ENCODE data around the gene ENTPD2. TPM values are rescaled to one million over a fixed set of nuclear protein-coding genes. Genes with fewer than 3 reads are reported as not detected.

ENTPD2 gene
- total RNA-seq, 2 experiments from 2014 or later: not detected

GRCh38 chr9:137086531-137087408 lies 32.9 kb upstream of the ENTPD2 start, which contains the start of gene MAN1B1:
Gene MAN1B1, plus strand, starts transcription at chr9:137086985. Its CDS starts 15 bp downstream, at chr9:137087000.
- POLR2A ChIA-PET: interaction anchor here (0.6 to 1.8 kb wide), 8 partner anchors 9 to 155 kb away, joined by 3 to 16 read pairs (median 4); partner anchors contain the start of genes SAPCD2 and TUBB4B
- H3K27me3 Mint-ChIP-seq: no peaks in the 10 kb centered on the region
- CTCF ChIA-PET: interaction anchor here (0.6 to 2.9 kb wide), 24 partner anchors 9 to 1619 kb away, joined by 3 to 26 read pairs (median 3); partner anchors contain the start of genes AJM1, NPDC1, NRARP and SLC34A3
- H3K27ac Mint-ChIP-seq: peak within 1 kb of the TSS; percentile 97
- H3K9me3 Mint-ChIP-seq: no peaks in the 10 kb centered on the region
- peaks cover 28% of the 10 kb centered on the region for H3K36me3 Mint-ChIP-seq (ENCODE audit: low read depth)
- peak; percentile 100 for DNase-seq
- peak within 1 kb of the TSS; percentile 85 for H3K4me3 Mint-ChIP-seq
- H3K4me1 Mint-ChIP-seq: peaks cover 44% of the 10 kb centered on the region

DNA sequence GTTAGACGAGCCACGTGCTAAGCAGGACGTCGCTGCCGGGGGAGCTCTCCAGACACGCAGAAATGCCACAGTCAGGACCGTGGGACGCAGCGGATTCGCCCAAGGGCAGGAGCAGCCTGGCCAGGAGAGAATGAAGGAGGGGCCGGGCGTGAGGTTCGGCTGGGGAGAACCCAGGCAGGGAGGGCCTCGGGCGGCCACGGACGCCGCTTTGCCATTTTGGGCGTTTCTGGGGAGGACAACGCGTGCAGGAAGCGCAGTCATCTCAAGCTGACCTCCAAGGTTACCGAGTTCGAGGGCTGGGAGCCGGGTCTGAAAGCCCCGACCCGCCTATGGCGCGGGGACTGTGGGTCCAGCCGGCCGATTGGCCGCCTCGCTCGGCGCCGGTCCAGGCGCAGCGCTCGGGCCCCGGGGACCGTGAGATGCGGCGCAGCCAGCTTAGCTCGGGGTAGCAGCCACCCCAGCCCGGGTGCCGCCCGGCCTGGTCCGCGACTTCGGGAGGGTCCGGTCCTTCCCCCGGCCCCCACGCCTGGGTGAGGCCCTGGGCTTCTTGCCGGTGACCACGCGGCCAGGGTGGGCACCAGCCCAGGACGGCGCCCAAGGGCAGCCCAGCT lies 32.2 kb upstream of the ENTPD2 start:
- H3K9me3 Mint-ChIP-seq: no peaks in the 10 kb centered on the region
- peak overlapping the region; percentile 97 for H3K27ac Mint-ChIP-seq
- no peaks in the 10 kb centered on the region for H3K27me3 Mint-ChIP-seq
- H3K4me1 Mint-ChIP-seq: peaks cover 44% of the 10 kb centered on the region
- ChIA-PET POLR2A (interaction anchor here (1.1 to 1.8 kb wide), 3 partner anchors 10 to 32 kb away, joined by 4 to 16 read pairs (median 5); partner anchors contain the start of gene SAPCD2), CTCF (interaction anchor here (0.5 to 2.9 kb wide), 17 partner anchors 9 to 298 kb away, joined by 3 to 26 read pairs (median 4); partner anchors contain the start of genes AJM1, NPDC1, NRARP and UAP1L1)
- peak overlapping the region; percentile 80 for H3K4me3 Mint-ChIP-seq
- peaks cover 29% of the 10 kb centered on the region for H3K36me3 Mint-ChIP-seq (ENCODE audit: low read depth)
- DNase-seq: peak; percentile 31

DNA sequence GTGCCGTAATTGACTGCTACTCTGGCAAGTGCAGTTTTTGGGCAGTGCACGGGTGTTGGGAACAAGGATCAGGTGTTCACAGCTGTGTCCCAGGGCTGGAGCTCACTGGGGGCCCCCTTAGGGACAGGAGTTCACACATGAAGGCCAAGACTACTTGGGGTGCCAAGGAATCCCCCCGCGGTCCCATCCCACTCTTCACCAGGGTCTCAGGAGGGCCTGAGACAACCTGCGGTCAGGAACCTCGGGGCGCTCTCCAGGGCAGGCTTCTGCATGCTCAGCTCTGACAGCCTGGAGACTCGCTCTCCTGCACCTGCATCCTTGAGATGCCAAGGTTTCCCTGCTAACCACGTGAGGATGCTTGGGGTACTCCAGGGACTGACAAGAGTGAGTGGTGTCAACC lies 30.7 kb upstream of the ENTPD2 start:
- POLR2A ChIA-PET: no interaction called here
- H3K9me3 Mint-ChIP-seq: no peaks in the 10 kb centered on the region
- H3K27ac Mint-ChIP-seq: no peak overlapping the region

GRCh38 chr9:137083394-137084004 lies 29.6 kb upstream of the ENTPD2 start:
- peak overlapping the region; percentile 64 for H3K27ac Mint-ChIP-seq
- no peak for DNase-seq

More for the DNA sequence above, 30.7 kb upstream of the ENTPD2 start:
- CTCF ChIA-PET: interaction anchor here (1.1 to 2.0 kb wide), 4 partner anchors 11 to 50 kb away, joined by 4 to 6 read pairs (median 4); partner anchors contain the start of gene SAPCD2
- Mint-ChIP-seq H3K4me1 (peaks cover 41% of the 10 kb centered on the region), H3K4me3 (no peak overlapping the region), H3K27me3 (no peaks in the 10 kb centered on the region), H3K36me3 (ENCODE audit: low read depth) (peaks cover 27% of the 10 kb centered on the region)
- DNase-seq: no peak

DNA sequence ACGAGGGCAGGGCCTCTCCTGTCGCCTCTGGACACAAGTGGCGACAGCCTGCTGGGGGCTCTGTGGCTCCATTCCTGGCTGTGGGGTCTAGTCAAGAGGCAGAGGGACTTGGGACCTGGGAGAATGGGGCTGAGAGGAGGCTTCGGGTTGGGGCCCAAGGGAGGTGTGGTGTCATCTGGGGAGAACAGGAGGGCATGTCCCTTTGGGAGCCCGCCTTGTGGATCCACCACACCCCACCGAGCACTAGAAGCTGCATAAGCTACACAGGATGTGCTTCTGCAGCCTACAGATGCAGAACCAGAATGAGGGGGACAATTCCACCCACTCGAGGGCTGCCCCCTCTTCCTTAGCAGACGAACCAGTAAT lies 29.0 kb upstream of the ENTPD2 start:
- peaks cover 26% of the 10 kb centered on the region for H3K4me1 Mint-ChIP-seq
- DNase-seq: no peak
- no peaks in the 10 kb centered on the region for H3K9me3 Mint-ChIP-seq
- no peak overlapping the region for H3K27ac Mint-ChIP-seq
- CTCF ChIA-PET: interaction anchor here (1.2 to 2.0 kb wide), 4 partner anchors 13 to 154 kb away, joined by 3 to 5 read pairs (median 4); partner anchors contain the start of gene SAPCD2
- no peaks in the 10 kb centered on the region for H3K27me3 Mint-ChIP-seq
- H3K4me3 Mint-ChIP-seq: no peak overlapping the region
- peaks cover 14% of the 10 kb centered on the region for H3K36me3 Mint-ChIP-seq (ENCODE audit: low read depth)
- POLR2A ChIA-PET: no interaction called here

More at GRCh38 chr9:137083394-137084004, 29.6 kb upstream of the ENTPD2 start:
- CTCF ChIA-PET: interaction anchor here (1.1 to 2.0 kb wide), 5 partner anchors 12 to 153 kb away, joined by 3 to 6 read pairs (median 4); partner anchors contain the start of gene SAPCD2
- POLR2A ChIA-PET: no interaction called here
- no peaks in the 10 kb centered on the region for H3K9me3 Mint-ChIP-seq
- H3K4me1 Mint-ChIP-seq: peaks cover 32% of the 10 kb centered on the region
- peaks cover 17% of the 10 kb centered on the region for H3K36me3 Mint-ChIP-seq (ENCODE audit: low read depth)
- H3K4me3 Mint-ChIP-seq: no peak overlapping the region
- H3K27me3 Mint-ChIP-seq: no peaks in the 10 kb centered on the region

GRCh38 chr9:137082222-137082924 lies 28.5 kb upstream of the ENTPD2 start:
- DNase-seq: no peak
- ChIA-PET CTCF (interaction anchor here (0.8 to 2.5 kb wide), 4 partner anchors 11 to 154 kb away, joined by 3 to 9 read pairs (median 4); partner anchors contain the start of gene SAPCD2), POLR2A (interaction anchor here (0.6 kb wide), 1 partner anchor 179 kb away, joined by 4 read pairs; no protein-coding TSS in a partner anchor)
- Mint-ChIP-seq H3K36me3 (ENCODE audit: low read depth) (peaks cover 14% of the 10 kb centered on the region), H3K27ac (no peak overlapping the region), H3K4me1 (peaks cover 21% of the 10 kb centered on the region), H3K9me3 (no peaks in the 10 kb centered on the region), H3K4me3 (no peak overlapping the region), H3K27me3 (no peaks in the 10 kb centered on the region)

DNA sequence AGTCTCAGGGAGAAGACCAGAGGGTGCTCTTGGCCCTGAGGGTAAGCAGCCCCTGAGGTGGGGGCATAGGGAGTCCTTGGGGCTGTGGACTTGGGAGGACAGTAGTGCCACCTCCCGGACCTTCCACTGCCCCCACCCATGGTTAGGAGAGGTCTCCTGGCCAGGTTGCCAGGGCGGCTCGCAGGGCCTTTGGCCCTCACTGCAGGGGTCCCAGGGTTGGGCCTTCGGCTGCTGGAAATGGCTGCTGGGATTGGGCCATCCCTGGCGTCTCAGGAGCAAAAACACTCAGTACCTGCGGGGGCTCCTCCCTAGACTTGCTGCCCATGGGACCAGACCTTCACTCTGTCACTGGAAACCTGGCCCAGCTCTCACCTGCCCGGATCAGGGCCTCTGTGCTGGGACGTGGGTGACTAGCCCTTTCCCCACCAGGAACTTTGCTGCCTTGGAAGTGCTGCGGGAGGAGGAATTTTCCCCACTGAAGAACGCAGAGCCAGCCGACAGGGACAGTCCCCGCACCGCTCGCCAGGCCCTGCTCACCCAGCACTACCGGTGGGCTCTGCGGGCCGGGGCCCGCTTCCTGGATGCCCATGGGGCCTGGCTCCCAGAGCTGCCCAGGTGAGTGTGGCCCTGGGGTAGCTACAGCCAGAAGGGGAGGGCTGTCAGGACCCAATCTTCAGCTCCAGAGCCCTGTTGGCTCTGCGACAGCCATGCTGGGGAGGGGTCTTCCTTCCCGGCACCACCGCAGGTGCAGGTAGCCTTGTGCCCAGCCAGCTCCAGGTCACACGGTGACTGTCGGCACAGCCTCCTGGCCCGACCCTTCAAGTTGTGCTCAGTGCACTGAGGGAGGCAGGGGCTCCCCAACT lies 26.6 kb upstream of the ENTPD2 start:
- DNase-seq: no peak
- no peak overlapping the region for H3K27ac Mint-ChIP-seq
- ChIA-PET CTCF (interaction anchor here (0.8 to 2.5 kb wide), 3 partner anchors 11 to 27 kb away, joined by 3 to 9 read pairs (median 5); partner anchors contain the start of gene SAPCD2), POLR2A (no interaction called here)
- no peaks in the 10 kb centered on the region for H3K9me3 Mint-ChIP-seq
- peaks cover 14% of the 10 kb centered on the region for H3K36me3 Mint-ChIP-seq (ENCODE audit: low read depth)
- peaks cover 16% of the 10 kb centered on the region for H3K4me1 Mint-ChIP-seq
- H3K27me3 Mint-ChIP-seq: no peaks in the 10 kb centered on the region
- peak overlapping the region; percentile 30 for H3K4me3 Mint-ChIP-seq

DNA sequence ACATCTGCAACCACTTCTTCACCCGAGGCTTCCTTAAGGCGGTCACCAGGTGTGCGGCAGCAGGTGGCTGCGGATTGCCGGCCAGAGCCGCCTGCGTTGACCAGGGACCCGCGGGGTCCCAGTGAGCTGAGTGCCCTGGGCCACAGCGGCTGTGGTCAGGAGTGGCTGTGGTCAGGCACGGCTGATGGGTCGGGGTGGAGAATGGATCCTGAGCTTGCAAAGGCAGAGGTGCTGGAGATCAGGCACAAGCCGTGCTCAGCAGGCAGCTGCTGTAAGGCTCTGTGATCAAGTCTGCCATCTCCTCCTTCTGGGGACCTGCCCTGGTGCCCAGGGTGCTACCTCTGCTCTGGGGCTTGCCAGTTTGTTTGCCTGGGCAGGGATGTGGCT lies 25.5 kb upstream of the ENTPD2 start:
- Mint-ChIP-seq H3K36me3 (ENCODE audit: low read depth) (peaks cover 14% of the 10 kb centered on the region), H3K4me1 (peaks cover 11% of the 10 kb centered on the region), H3K27me3 (no peaks in the 10 kb centered on the region), H3K9me3 (no peaks in the 10 kb centered on the region), H3K4me3 (peak overlapping the region; percentile 30), H3K27ac (no peak overlapping the region)
- ChIA-PET CTCF (interaction anchor here (0.6 to 0.9 kb wide), 3 partner anchors 9 to 28 kb away, joined by 3 to 5 read pairs (median 3); partner anchors contain the start of gene SAPCD2), POLR2A (no interaction called here)
- DNase-seq: no peak

GRCh38 chr9:137078701-137079400 lies 25.0 kb upstream of the ENTPD2 start:
- ChIA-PET POLR2A (no interaction called here), CTCF (interaction anchor here (0.6 to 2.7 kb wide), 2 partner anchors 9 to 12 kb away, joined by 5 to 20 read pairs; partner anchors contain the start of gene SAPCD2)
- no peak overlapping the region for H3K27ac Mint-ChIP-seq

DNA sequence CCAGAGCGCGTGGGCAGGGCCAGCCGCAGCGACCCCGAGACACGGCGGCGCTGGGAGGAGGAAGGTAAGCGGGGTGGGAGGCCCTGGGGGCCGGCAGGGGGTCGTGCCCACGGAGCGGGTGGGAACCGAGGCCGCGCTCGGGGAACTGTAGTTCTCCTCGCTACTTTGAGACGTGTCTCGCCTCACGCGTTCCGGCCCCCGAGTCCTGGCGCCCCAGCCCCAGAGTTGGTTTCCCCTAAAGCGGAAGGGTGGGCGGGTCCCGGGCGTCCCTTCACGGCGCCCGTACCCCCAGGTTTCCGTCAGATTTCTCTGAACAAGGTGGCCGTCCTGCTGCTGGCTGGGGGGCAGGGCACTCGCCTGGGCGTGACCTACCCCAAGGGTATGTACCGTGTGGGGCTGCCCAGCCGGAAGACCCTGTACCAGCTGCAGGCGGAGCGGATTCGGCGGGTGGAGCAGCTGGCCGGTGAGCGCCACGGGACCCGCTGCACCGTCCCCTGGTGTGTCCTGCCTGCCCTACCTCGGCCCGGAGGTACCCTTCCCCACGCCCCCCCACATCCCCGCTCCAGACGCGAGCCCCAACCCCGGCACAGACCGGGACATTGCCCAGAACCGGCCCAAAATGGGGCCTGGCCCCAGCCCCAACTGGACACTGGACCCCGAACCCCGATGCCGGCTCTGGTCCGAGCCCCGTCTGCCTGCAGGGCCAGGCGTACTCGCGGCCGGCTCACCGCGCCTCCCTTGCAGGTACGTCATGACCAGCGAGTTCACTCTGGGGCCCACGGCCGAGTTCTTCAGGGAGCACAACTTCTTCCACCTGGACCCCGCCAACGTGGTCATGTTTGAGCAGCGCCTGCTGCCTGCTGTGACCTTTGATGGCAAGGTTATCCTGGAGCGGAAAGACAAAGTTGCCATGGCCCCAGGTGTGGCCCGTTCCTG lies 24.2 kb upstream of the ENTPD2 start:
- H3K27ac Mint-ChIP-seq: peak overlapping the region; percentile 50
- CTCF ChIA-PET: interaction anchor here (1.0 to 2.7 kb wide), 5 partner anchors 8 to 48 kb away, joined by 3 to 20 read pairs (median 8); partner anchors contain the start of gene MAN1B1

More at GRCh38 chr9:137078701-137079400, 25.0 kb upstream of the ENTPD2 start:
- no peaks in the 10 kb centered on the region for H3K27me3 Mint-ChIP-seq
- H3K4me1 Mint-ChIP-seq: peaks cover 8% of the 10 kb centered on the region
- peak overlapping the region; percentile 74 for H3K4me3 Mint-ChIP-seq
- H3K9me3 Mint-ChIP-seq: no peaks in the 10 kb centered on the region
- no peak for DNase-seq
- H3K36me3 Mint-ChIP-seq (ENCODE audit: low read depth): peaks cover 13% of the 10 kb centered on the region

More for the DNA sequence above, 24.2 kb upstream of the ENTPD2 start:
- DNase-seq: peak; percentile 52
- H3K4me1 Mint-ChIP-seq: peaks cover 6% of the 10 kb centered on the region
- H3K36me3 Mint-ChIP-seq (ENCODE audit: low read depth): peaks cover 10% of the 10 kb centered on the region
- H3K27me3 Mint-ChIP-seq: no peaks in the 10 kb centered on the region
- H3K4me3 Mint-ChIP-seq: peak overlapping the region; percentile 74
- no peaks in the 10 kb centered on the region for H3K9me3 Mint-ChIP-seq
- POLR2A ChIA-PET: no interaction called here

All from activated CD4-positive, alpha-beta T cell treated with anti-CD3 and anti-CD28 coated beads, Interleukin-2, amount 10 ng/mL, durations not matched to agents 7 days and 5 days (primary cell).